ENCODE results near the gene TSNAX. TPM values are rescaled to one million over a fixed set of nuclear protein-coding genes. Genes with fewer than 3 reads are reported as not detected.
A peak's percentile ranks its signal among the peaks of the same experiment; 100 is the strongest.
"Not testable (repeated sequence)": the region's sequence is repeated elsewhere in the genome, so short reads cannot be mapped to it uniquely, and the experiment has no call there.

The TSNAX gene
- total and polyA plus RNA-seq, 5 donors from 2014 or later, result 34.8 to 117 (median 95.7) TPM

- DNase-seq (no peak), ATAC-seq (ENCODE audit: low read depth in 2 of 2) (no peak)
- H3K4me3 ChIP-seq (ENCODE audit: low read depth, low read length), result no peak overlapping the region
Observed at GRCh38 chr1:231493421-231494185, 34.9 kb upstream of the TSNAX start.

DNA sequence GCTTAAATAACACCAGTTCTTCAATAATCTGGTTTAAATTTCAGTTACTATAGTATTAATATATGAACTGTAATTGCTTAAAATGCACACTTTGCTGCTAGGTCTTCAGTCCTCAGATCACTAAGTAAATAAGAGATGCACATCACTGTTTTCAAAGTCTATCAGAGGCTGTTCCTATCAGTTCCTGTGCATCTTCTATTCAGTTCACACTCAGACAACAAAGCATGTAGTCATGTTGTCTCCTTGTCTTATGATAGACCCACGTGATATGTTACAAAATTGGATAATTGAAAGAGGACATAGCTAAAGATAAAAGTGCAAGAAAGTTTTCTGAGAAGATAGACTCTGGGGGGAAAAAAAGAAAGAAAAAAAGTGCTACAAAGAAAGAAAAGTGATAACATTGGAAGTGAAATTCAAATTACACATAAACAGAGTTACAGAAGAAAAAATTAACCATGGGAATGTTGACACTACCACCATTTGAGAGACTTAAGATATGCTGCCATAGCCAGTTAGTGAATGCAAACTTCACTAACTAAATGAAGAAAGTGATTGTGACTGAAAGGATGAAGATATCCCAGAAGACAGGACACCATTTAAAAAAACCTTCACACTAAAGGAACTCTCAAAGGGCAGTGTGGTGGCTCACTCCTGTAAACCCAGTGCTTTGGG lies 33.9 kb upstream of the TSNAX start:
- peaks cover 0 to 5% (median 2%) of the 10 kb centered on the region in 4 donors for H3K4me1 Mint-ChIP-seq
- no peak overlapping the region for H3K27ac Mint-ChIP-seq
- ATAC-seq (ENCODE audit: low read depth in 2 of 2) (no peak), DNase-seq (no peak)
- Histone ChIP-seq H3K4me3 (ENCODE audit: low read depth, low read length) (no peak overlapping the region), H3K27me3 (ENCODE audit: control insufficient read depth, insufficient read depth, low read length) (no peaks in the 10 kb centered on the region), H3K27ac (ENCODE audit: insufficient read depth, low read length, poor library complexity, severe bottlenecking) (no peak overlapping the region), H3K36me3 (ENCODE audit: control insufficient read depth, insufficient read depth, low read length) (no peaks in the 10 kb centered on the region), H3K4me1 (ENCODE audit: control insufficient read depth, insufficient read depth, low read length, poor library complexity, severe bottlenecking) (no peaks in the 10 kb centered on the region), H3K9me3 (ENCODE audit: control insufficient read depth in 2 of 2, low read length in 2 of 2) (peaks cover 6 to 15% of the 10 kb centered on the region in 2 experiments)
- H3K4me3 Mint-ChIP-seq, result no peak overlapping the region
- peaks cover 5% of the 10 kb centered on the region for H3K27me3 Mint-ChIP-seq
- H3K9me3 Mint-ChIP-seq, result peaks cover 4 to 13% (median 11%) of the 10 kb centered on the region in 7 donors
- H3K36me3 Mint-ChIP-seq, result no peaks in the 10 kb centered on the region

More at GRCh38 chr1:231493421-231494185, 34.9 kb upstream of the TSNAX start:
- peaks cover 3 to 5% of the 10 kb centered on the region in 2 experiments for H3K9me3 ChIP-seq (ENCODE audit: control insufficient read depth in 2 of 2, low read length in 2 of 2)
- peaks cover 0 to 5% (median 2%) of the 10 kb centered on the region in 4 donors for H3K4me1 Mint-ChIP-seq
- no peak overlapping the region for H3K27ac Mint-ChIP-seq
- peaks cover 12% of the 10 kb centered on the region for H3K27me3 Mint-ChIP-seq
- no peaks in the 10 kb centered on the region for H3K36me3 Mint-ChIP-seq
- no peak overlapping the region for H3K4me3 Mint-ChIP-seq
- H3K27ac ChIP-seq (ENCODE audit: insufficient read depth, low read length, poor library complexity, severe bottlenecking), result no peak overlapping the region
- H3K4me1 ChIP-seq (ENCODE audit: control insufficient read depth, insufficient read depth, low read length, poor library complexity, severe bottlenecking), result no peaks in the 10 kb centered on the region
- no peaks in the 10 kb centered on the region for H3K27me3 ChIP-seq (ENCODE audit: control insufficient read depth, insufficient read depth, low read length)
- H3K36me3 ChIP-seq (ENCODE audit: control insufficient read depth, insufficient read depth, low read length), result no peaks in the 10 kb centered on the region
- peaks cover 4 to 13% (median 7%) of the 10 kb centered on the region in 7 donors for H3K9me3 Mint-ChIP-seq

DNA sequence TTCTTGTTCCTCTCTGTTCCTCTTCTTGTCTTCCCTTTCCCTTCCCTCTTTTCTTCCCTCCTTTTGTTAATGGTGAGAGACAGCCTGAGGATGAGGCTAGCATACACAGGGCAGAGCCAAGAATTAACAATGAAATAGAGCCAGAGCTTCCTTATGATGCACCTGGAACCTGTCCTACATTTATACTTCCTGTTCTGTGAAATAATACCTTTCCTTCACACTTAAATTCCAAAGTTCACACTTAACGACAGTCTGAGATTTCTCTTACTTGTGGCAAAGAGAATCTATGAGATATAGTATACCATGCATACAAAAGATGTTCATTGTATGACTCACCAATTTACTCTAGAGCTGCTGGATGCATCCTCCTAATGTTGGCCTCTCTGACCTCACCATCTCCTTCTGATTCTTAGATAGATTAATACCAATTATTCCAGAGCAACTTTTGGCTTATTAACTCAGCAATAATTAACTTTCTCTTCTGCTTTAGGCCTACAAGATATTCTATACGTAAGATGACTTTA lies 30.8 kb upstream of the TSNAX start:
- Histone ChIP-seq H3K4me1 (ENCODE audit: control insufficient read depth, insufficient read depth, low read length, poor library complexity, severe bottlenecking) (no peaks in the 10 kb centered on the region), H3K9me3 (ENCODE audit: control insufficient read depth in 2 of 2, low read length in 2 of 2) (peaks cover 10 to 25% of the 10 kb centered on the region in 2 experiments), H3K27ac (ENCODE audit: insufficient read depth, low read length, poor library complexity, severe bottlenecking) (no peak overlapping the region), H3K36me3 (ENCODE audit: control insufficient read depth, insufficient read depth, low read length) (no peaks in the 10 kb centered on the region), H3K27me3 (ENCODE audit: control insufficient read depth, insufficient read depth, low read length) (no peaks in the 10 kb centered on the region), H3K4me3 (ENCODE audit: low read depth, low read length) (no peak overlapping the region)
- Mint-ChIP-seq H3K4me1 (peaks cover 0 to 5% (median 2%) of the 10 kb centered on the region in 4 donors), H3K36me3 (no peaks in the 10 kb centered on the region), H3K9me3 (peaks cover 5 to 25% (median 16%) of the 10 kb centered on the region in 7 donors), H3K27ac (no peak overlapping the region), H3K4me3 (no peak overlapping the region), H3K27me3 (peaks cover 4% of the 10 kb centered on the region)
- no peak for DNase-seq
- no peak for ATAC-seq (ENCODE audit: low read depth in 2 of 2)

DNA sequence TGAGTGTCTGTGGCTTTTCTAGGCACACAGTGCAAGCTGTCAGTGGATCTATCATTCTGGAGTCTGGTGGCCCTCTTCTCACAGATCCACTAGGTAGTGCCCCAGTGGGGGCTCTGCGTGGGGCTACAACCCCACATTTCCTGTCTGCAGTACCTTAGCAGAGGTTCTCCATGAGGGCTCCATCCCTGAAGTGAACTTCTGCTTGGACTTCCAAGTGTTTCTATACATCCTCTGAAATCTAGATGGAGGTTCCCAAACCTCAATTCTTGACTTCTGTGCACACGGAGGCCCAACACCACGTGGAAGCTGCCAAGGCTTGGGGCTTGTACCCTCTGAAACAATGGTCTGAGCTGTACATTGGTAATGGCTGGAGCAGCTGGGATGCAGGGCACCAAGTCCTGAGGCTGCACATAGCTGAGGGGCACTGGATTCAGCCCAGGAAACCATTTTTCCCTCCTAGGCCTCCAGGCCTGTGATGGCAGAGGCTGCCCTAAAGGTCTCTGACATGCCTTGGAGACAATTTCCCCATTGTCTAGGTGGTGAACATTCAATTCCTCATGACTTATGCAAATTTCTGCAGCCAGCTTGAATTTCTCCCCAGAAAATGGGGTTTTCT lies 29.2 kb upstream of the TSNAX start:
- Mint-ChIP-seq H3K9me3 (peaks cover 5 to 25% (median 16%) of the 10 kb centered on the region in 7 donors), H3K36me3 (no peaks in the 10 kb centered on the region), H3K27me3 (peaks cover 8% of the 10 kb centered on the region), H3K4me1 (no peaks in the 10 kb centered on the region), H3K27ac (no peak overlapping the region), H3K4me3 (no peak overlapping the region)
- H3K27ac ChIP-seq (ENCODE audit: insufficient read depth, low read length, poor library complexity, severe bottlenecking), result no peak overlapping the region
- no peak overlapping the region for H3K4me3 ChIP-seq (ENCODE audit: low read depth, low read length)
- H3K4me1 ChIP-seq (ENCODE audit: control insufficient read depth, insufficient read depth, low read length, poor library complexity, severe bottlenecking), result no peaks in the 10 kb centered on the region
- no peak for ATAC-seq (ENCODE audit: low read depth in 2 of 2)
- H3K36me3 ChIP-seq (ENCODE audit: control insufficient read depth, insufficient read depth, low read length), result no peaks in the 10 kb centered on the region
- no peaks in the 10 kb centered on the region for H3K27me3 ChIP-seq (ENCODE audit: control insufficient read depth, insufficient read depth, low read length)
- peaks cover 10 to 25% of the 10 kb centered on the region in 2 experiments for H3K9me3 ChIP-seq (ENCODE audit: control insufficient read depth in 2 of 2, low read length in 2 of 2)
- DNase-seq, result no peak

DNA sequence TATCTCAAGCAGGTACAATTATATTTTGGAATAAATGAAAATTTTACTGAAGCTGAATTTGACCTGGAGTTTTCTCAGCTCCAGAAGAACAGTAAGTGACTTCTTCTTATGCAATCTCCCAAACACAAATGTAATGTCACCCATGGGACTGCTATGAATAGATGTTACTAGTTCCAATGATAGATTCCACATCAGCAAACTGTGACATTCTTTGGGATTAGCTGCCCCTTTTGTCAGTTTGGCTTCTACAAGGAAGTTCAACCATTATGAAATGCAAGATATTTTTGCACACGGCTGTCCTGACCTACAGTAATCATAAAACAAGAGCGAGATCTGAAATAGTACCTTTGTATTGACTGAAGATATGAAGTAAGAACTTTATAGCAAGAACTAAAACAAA lies 27.8 kb upstream of the TSNAX start:
- H3K36me3 Mint-ChIP-seq, result no peaks in the 10 kb centered on the region
- no peak overlapping the region for H3K4me3 Mint-ChIP-seq
- no peaks in the 10 kb centered on the region for H3K4me1 ChIP-seq (ENCODE audit: control insufficient read depth, insufficient read depth, low read length, poor library complexity, severe bottlenecking)
- H3K27me3 Mint-ChIP-seq, result peaks cover 16% of the 10 kb centered on the region
- ATAC-seq (ENCODE audit: low read depth in 2 of 2), result no peak
- peaks cover 10 to 25% of the 10 kb centered on the region in 2 experiments for H3K9me3 ChIP-seq (ENCODE audit: control insufficient read depth in 2 of 2, low read length in 2 of 2)
- no peak overlapping the region for H3K27ac ChIP-seq (ENCODE audit: insufficient read depth, low read length, poor library complexity, severe bottlenecking)
- H3K4me3 ChIP-seq (ENCODE audit: low read depth, low read length), result no peak overlapping the region
- no peaks in the 10 kb centered on the region for H3K36me3 ChIP-seq (ENCODE audit: control insufficient read depth, insufficient read depth, low read length)
- DNase-seq, result no peak
- peaks cover 8 to 25% (median 19%) of the 10 kb centered on the region in 7 donors for H3K9me3 Mint-ChIP-seq
- H3K4me1 Mint-ChIP-seq, result no peaks in the 10 kb centered on the region
- H3K27ac Mint-ChIP-seq, result no peak overlapping the region
- H3K27me3 ChIP-seq (ENCODE audit: control insufficient read depth, insufficient read depth, low read length), result peaks cover 5% of the 10 kb centered on the region

- DNase-seq; H3K27ac ChIP-seq (ENCODE audit: insufficient read depth, low read length, poor library complexity, severe bottlenecking); H3K36me3 Mint-ChIP-seq; H3K4me1 Mint-ChIP-seq; H3K36me3 ChIP-seq (ENCODE audit: control insufficient read depth, insufficient read depth, low read length); H3K4me3 ChIP-seq (ENCODE audit: low read depth, low read length); ATAC-seq (ENCODE audit: low read depth in 2 of 2); H3K27ac Mint-ChIP-seq; H3K4me1 ChIP-seq (ENCODE audit: control insufficient read depth, insufficient read depth, low read length, poor library complexity, severe bottlenecking); H3K27me3 ChIP-seq (ENCODE audit: control insufficient read depth, insufficient read depth, low read length); H3K4me3 Mint-ChIP-seq: not testable (repeated sequence)
- Mint-ChIP-seq H3K9me3 (peaks cover 3 to 23% (median 12%) of the 10 kb centered on the region in 7 donors), H3K27me3 (peaks cover 16% of the 10 kb centered on the region)
- H3K9me3 ChIP-seq (ENCODE audit: control insufficient read depth in 2 of 2, low read length in 2 of 2), result peaks cover 6 to 24% of the 10 kb centered on the region in 2 experiments
Observed at GRCh38 chr1:231503168-231503567, 25.3 kb upstream of the TSNAX start.

DNA sequence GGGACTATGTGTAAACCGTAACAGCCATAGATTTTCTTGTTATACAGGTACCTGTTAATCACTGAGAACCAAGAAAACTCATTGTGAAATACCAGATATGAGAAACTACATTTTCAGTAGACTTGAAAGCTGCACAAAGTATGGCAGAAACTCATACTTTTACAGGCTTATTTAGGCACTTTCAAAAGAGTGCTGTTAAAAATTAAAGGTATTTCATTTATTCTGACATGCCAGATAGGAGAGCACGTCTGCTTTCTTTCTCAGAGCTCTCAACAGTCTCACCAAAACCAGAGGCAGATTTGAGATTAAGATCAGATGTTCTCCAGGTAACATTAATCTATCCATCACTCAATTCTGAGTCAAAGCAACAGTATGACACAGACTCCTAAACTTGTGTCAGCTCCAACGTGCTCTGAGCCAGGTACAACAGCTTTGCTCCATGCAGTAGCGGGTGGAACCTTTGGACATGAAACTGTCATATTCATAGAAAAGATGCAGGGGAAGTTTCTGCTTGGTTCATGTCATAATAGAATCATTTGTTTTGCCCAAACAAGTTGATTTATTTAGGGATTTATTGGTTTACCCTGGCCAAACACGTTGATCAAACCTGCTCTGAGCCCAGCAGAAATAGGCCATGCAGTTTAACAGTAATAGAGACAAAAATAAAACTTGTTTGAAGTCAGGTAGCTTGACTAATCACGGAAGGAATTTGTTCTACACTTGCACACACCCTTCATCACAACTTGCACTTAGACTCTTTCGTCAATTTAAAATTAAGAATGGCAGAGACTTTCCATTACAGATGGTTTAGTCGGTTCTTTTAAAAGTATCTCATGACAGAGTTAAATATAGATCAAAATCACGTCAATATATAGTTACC lies 20.8 kb upstream of the TSNAX start:
- Histone ChIP-seq H3K4me3 (ENCODE audit: low read depth, low read length) (no peak overlapping the region), H3K27me3 (ENCODE audit: control insufficient read depth, insufficient read depth, low read length) (peaks cover 5% of the 10 kb centered on the region), H3K27ac (ENCODE audit: insufficient read depth, low read length, poor library complexity, severe bottlenecking) (no peak overlapping the region), H3K4me1 (ENCODE audit: control insufficient read depth, insufficient read depth, low read length, poor library complexity, severe bottlenecking) (no peaks in the 10 kb centered on the region), H3K9me3 (ENCODE audit: control insufficient read depth in 2 of 2, low read length in 2 of 2) (no peaks in the 10 kb centered on the region), H3K36me3 (ENCODE audit: control insufficient read depth, insufficient read depth, low read length) (no peaks in the 10 kb centered on the region)
- ATAC-seq (ENCODE audit: low read depth in 2 of 2) (no peak), DNase-seq (no peak)
- peaks cover 0 to 6% (median 0%) of the 10 kb centered on the region in 7 donors for H3K9me3 Mint-ChIP-seq
- peak overlapping the region in 1 of 3 donors; percentile 26 for H3K27ac Mint-ChIP-seq
- no peaks in the 10 kb centered on the region for H3K4me1 Mint-ChIP-seq
- H3K4me3 Mint-ChIP-seq, result no peak overlapping the region
- H3K36me3 Mint-ChIP-seq, result no peaks in the 10 kb centered on the region
- peaks cover 12% of the 10 kb centered on the region for H3K27me3 Mint-ChIP-seq
